H1 (cell line): ENCODE data around the gene MORF4L1. TPM values are rescaled to one million over a fixed set of nuclear protein-coding genes. Genes with fewer than 3 reads are reported as not detected.

Experiments used
- CTCF ChIA-PET: fragments of 300-600 bp; sonication (Branson Sonifier 250); formaldehyde crosslinking; loops from one replicate; lab custom pipeline; 2021; ENCODE audit not compliant: partially characterized antibody; lab: Charles Lee
- POLR2A ChIA-PET: fragments of 300-600 bp; sonication (Branson Sonifier 250); formaldehyde crosslinking; loops from one replicate; lab custom pipeline; 2021; ENCODE audit warnings: inconsistent platforms; ENCODE audit not compliant: partially characterized antibody; lab: Charles Lee
- DNase-seq, 2 experiments: peaks; one replicate each; pipeline versions ENCODE4 v3.0.0 to v3.0.0-alpha.2; 2010 to 2022; ENCODE audit warnings: low spot score in 2 of 2, low read depth in 1 of 2, mixed read lengths in 1 of 2
- FAIRE-seq: peaks from 2 replicates; lab custom pipeline; 2011; peaks lifted over from hg19 to GRCh38; lab: Jason Lieb, UNC
- H2AFZ ChIP-seq: 2 replicates; pipeline ENCODE4 v1.8.1; 2012; ENCODE audit warnings: low read length, inconsistent platforms
- H2AK5ac ChIP-seq: 2 replicates; pipeline ENCODE4 v1.6.1; 2013; ENCODE audit warnings: low read depth, low read length
- H2BK120ac ChIP-seq: replicated peaks from 2 replicates; pipeline ENCODE3; 2013; ENCODE audit warnings: low read depth, low read length, inconsistent platforms
- H2BK12ac ChIP-seq: 2 replicates; pipeline ENCODE4 v1.6.1; 2013; ENCODE audit warnings: low read depth, low read length
- H2BK15ac ChIP-seq: 2 replicates; pipeline ENCODE4 v1.6.1; 2013; ENCODE audit warnings: low read length
- H2BK20ac ChIP-seq: 2 replicates; pipeline ENCODE4 v1.6.1; 2013; ENCODE audit warnings: low read length
- H2BK5ac ChIP-seq: 2 replicates; pipeline ENCODE4 v1.6.1; 2013; ENCODE audit warnings: low read depth, low read length
- H3K14ac ChIP-seq: 2 replicates; pipeline ENCODE4 v1.6.1; 2013; ENCODE audit warnings: inconsistent platforms; ENCODE audit not compliant: insufficient read length
- H3K18ac ChIP-seq: 2 replicates; pipeline ENCODE4 v1.6.1; 2013; ENCODE audit warnings: low read length; ENCODE audit errors: extremely low read depth
- H3K23ac ChIP-seq: 2 replicates; pipeline ENCODE4 v1.6.1; 2013; ENCODE audit warnings: inconsistent platforms; ENCODE audit not compliant: insufficient read length
- H3K23me2 ChIP-seq: 2 replicates; pipeline ENCODE4 v1.6.1; 2013; ENCODE audit warnings: low read depth, low read length
- H3K27ac ChIP-seq: 2 replicates; pipeline ENCODE4 v1.6.1; 2011; ENCODE audit warnings: low read depth, low read length, inconsistent platforms
- H3K27me3 ChIP-seq, 4 experiments: replicated peaks in 1 of 4; 1 replicate in 1 of 4; 2 replicates in 3 of 4; pipeline versions ENCODE4 v1.6.1 to v1.8.1; 2011 to 2013; ENCODE audit warnings: low read length in 3 of 4, mild to moderate bottlenecking in 3 of 4, inconsistent platforms in 2 of 4, mixed read lengths in 2 of 4, moderate library complexity in 1 of 4; ENCODE audit not compliant: control insufficient read depth in 3 of 4, insufficient read depth in 3 of 4; ENCODE audit errors: extremely low read depth in 1 of 4
- H3K36me3 ChIP-seq, 4 experiments: 2 replicates each; pipeline versions ENCODE4 v1.6.1 to v1.8.1; 2011 to 2013; ENCODE audit warnings: mild to moderate bottlenecking in 4 of 4, low read length in 3 of 4, moderate library complexity in 2 of 4, control low read depth in 1 of 4, inconsistent platforms in 1 of 4; ENCODE audit not compliant: insufficient read depth in 4 of 4, control insufficient read depth in 2 of 4
- H3K4ac ChIP-seq: replicated peaks from 2 replicates; pipeline ENCODE3; 2013; ENCODE audit warnings: low read length, low read depth, mixed read lengths, inconsistent platforms; ENCODE audit not compliant: insufficient read length
- H3K4me1 ChIP-seq, 4 experiments: replicated peaks in 1 of 4; 1 replicate in 1 of 4; 2 replicates in 3 of 4; pipeline versions ENCODE4 v1.6.1 to v1.8.1; 2011 to 2013; ENCODE audit warnings: low read length in 3 of 4, inconsistent platforms in 2 of 4, mixed read lengths in 1 of 4; ENCODE audit not compliant: insufficient read depth in 4 of 4, control insufficient read depth in 3 of 4
- H3K4me2 ChIP-seq, 2 experiments: 2 replicates each; pipeline versions ENCODE4 v1.6.1 to v1.8.1; 2011 to 2013; ENCODE audit warnings: low read depth in 2 of 2, low read length in 2 of 2, control low read depth in 1 of 2, inconsistent platforms in 1 of 2, mild to moderate bottlenecking in 1 of 2; ENCODE audit not compliant: insufficient read depth in 1 of 2
- H3K4me3 ChIP-seq, 4 experiments: fragments of 200-600, 300-600 bp in 1 of 4; sonication (generic), shearing (Covaris generic), sonication (Bioruptor Twin) in 1 of 4; 2 replicates each; pipeline versions ENCODE4 v1.5.1 to v1.8.1; 2011 to 2016; ENCODE audit warnings: low read length in 4 of 4, low read depth in 3 of 4, control low read depth in 2 of 4, inconsistent platforms in 2 of 4, mild to moderate bottlenecking in 2 of 4, mixed read lengths in 1 of 4, moderate library complexity in 1 of 4; ENCODE audit not compliant: insufficient read depth in 2 of 4; ENCODE audit errors: extremely low read depth in 1 of 4
- H3K56ac ChIP-seq: replicated peaks from 2 replicates; pipeline ENCODE3; 2013; ENCODE audit warnings: low read depth, mild to moderate bottlenecking, mixed read lengths, low read length, inconsistent platforms; ENCODE audit not compliant: insufficient read length
- H3K79me1 ChIP-seq: 2 replicates; pipeline ENCODE4 v1.6.1; 2013; ENCODE audit warnings: low read depth, low read length, control low read depth
- H3K79me2 ChIP-seq, 2 experiments: 2 replicates each; pipeline versions ENCODE4 v1.6.1 to v1.8.1; 2012 to 2013; ENCODE audit warnings: low read length in 2 of 2, mild to moderate bottlenecking in 2 of 2, inconsistent platforms in 1 of 2; ENCODE audit not compliant: insufficient read depth in 2 of 2, control insufficient read depth in 1 of 2
- H3K9ac ChIP-seq, 4 experiments: replicated peaks in 1 of 4; 1 replicate in 1 of 4; 2 replicates in 3 of 4; pipeline versions ENCODE4 v1.6.1 to v1.8.1; 2011 to 2013; ENCODE audit warnings: low read depth in 3 of 4, low read length in 3 of 4, control low read depth in 2 of 4, mild to moderate bottlenecking in 2 of 4, moderate library complexity in 2 of 4, inconsistent platforms in 1 of 4; ENCODE audit errors: extremely low read depth in 1 of 4
- H3K9me3 ChIP-seq, 2 experiments: 2 replicates each; pipeline versions ENCODE4 v1.6.1 to v1.8.1; 2012 to 2013; ENCODE audit warnings: mild to moderate bottlenecking in 2 of 2, moderate library complexity in 2 of 2, control low read depth in 1 of 2, inconsistent platforms in 1 of 2, low read depth in 1 of 2, low read length in 1 of 2, mixed read lengths in 1 of 2; ENCODE audit not compliant: insufficient read depth in 2 of 2
- H4K20me1 ChIP-seq, 2 experiments: replicated peaks in 1 of 2; 2 replicates each; pipeline versions ENCODE3 to v1.8.1; 2011 to 2013; ENCODE audit warnings: inconsistent platforms in 2 of 2, low read length in 2 of 2, mild to moderate bottlenecking in 1 of 2; ENCODE audit not compliant: insufficient read depth in 2 of 2, control insufficient read depth in 1 of 2
- H4K5ac ChIP-seq: 2 replicates; pipeline ENCODE4 v1.6.1; 2013; ENCODE audit warnings: low read length, low read depth, mixed read lengths, inconsistent platforms; ENCODE audit not compliant: insufficient read length
- H4K8ac ChIP-seq: 2 replicates; pipeline ENCODE4 v1.8.0; 2013; ENCODE audit warnings: mild to moderate bottlenecking, moderate library complexity, low read length, inconsistent platforms; ENCODE audit not compliant: insufficient read depth; ENCODE audit errors: extremely low read depth
- H4K91ac ChIP-seq: replicated peaks from 2 replicates; pipeline ENCODE3; 2013; ENCODE audit warnings: low read length, mixed read lengths, inconsistent platforms; ENCODE audit not compliant: insufficient read length
- BACH1 ChIP-seq: IDR thresholded peaks from 2 replicates; pipeline ENCODE4 v1.6.1; 2012; ENCODE audit warnings: low read length, improper control_type of control experiment
- CEBPB ChIP-seq: IDR thresholded peaks from 2 replicates; pipeline ENCODE4 v1.6.1; 2012; ENCODE audit warnings: low read depth, low read length
- EGR1 ChIP-seq: IDR thresholded peaks from 2 replicates; pipeline ENCODE4 v1.6.1; 2011; ENCODE audit warnings: low read depth, low read length, borderline replicate concordance
- EP300 ChIP-seq, 2 experiments: IDR thresholded peaks; 1 replicate in 1 of 2; 2 replicates in 1 of 2; pipeline ENCODE4 v1.6.1; 2011 to 2012; ENCODE audit warnings: low read depth in 2 of 2, low read length in 2 of 2, mild to moderate bottlenecking in 2 of 2, borderline replicate concordance in 1 of 2, inconsistent platforms in 1 of 2, moderate library complexity in 1 of 2
- EZH2 ChIP-seq: fragments of 200-600 bp; sonication (generic); IDR thresholded peaks from 2 replicates; pipeline ENCODE4 v1.7.1; 2012; ENCODE audit warnings: low read depth, mild to moderate bottlenecking, moderate library complexity, low read length, inconsistent platforms; ENCODE audit not compliant: severe bottlenecking
- GABPA ChIP-seq: IDR thresholded peaks from 2 replicates; pipeline ENCODE4 v1.6.1; 2011; ENCODE audit warnings: mild to moderate bottlenecking, low read length, moderate library complexity, borderline replicate concordance; ENCODE audit not compliant: insufficient read depth
- KDM5A ChIP-seq: fragments of 200-600 bp; IDR thresholded peaks from 2 replicates; pipeline ENCODE4 v1.7.1; 2012; ENCODE audit warnings: mild to moderate bottlenecking, low read length, inconsistent platforms, mixed read lengths
- MAFK ChIP-seq: IDR thresholded peaks from 2 replicates; pipeline ENCODE4 v1.6.1; 2012; ENCODE audit warnings: low read depth, mild to moderate bottlenecking, improper control_type of control experiment, low read length
- NRF1 ChIP-seq: IDR thresholded peaks from 2 replicates; pipeline ENCODE4 v1.6.1; 2011; ENCODE audit warnings: mild to moderate bottlenecking, low read depth, low read length, improper control_type of control experiment
- POLR2A ChIP-seq, 2 experiments: IDR thresholded peaks; 1 replicate in 1 of 2; 2 replicates in 1 of 2; pipeline ENCODE4 v1.6.1; 2011; ENCODE audit warnings: low read depth in 2 of 2, low read length in 2 of 2, mild to moderate bottlenecking in 2 of 2; ENCODE audit errors: control extremely low read depth in 1 of 2
- POLR2AphosphoS5 ChIP-seq: IDR thresholded peaks from 2 replicates; pipeline ENCODE4 v1.6.1; 2011; ENCODE audit warnings: low read depth, low read length
- POU5F1 ChIP-seq: IDR thresholded peaks from 2 replicates; pipeline ENCODE4 v1.6.1; 2011; ENCODE audit warnings: low read depth, mild to moderate bottlenecking, low read length, moderate library complexity
- RBBP5 ChIP-seq: IDR thresholded peaks from 2 replicates; pipeline ENCODE4 v1.7.1; 2012; ENCODE audit warnings: low read depth, mild to moderate bottlenecking, inconsistent platforms, low read length, moderate library complexity, borderline replicate concordance
- RFX5 ChIP-seq: IDR thresholded peaks from 2 replicates; pipeline ENCODE4 v1.6.1; 2011; ENCODE audit warnings: low read depth, low read length, improper control_type of control experiment, borderline replicate concordance
- RNF2 ChIP-seq: fragments of 200-900, 300-1000 bp; sonication (generic); IDR thresholded peaks from 2 replicates; pipeline ENCODE4 v1.7.1; 2016; ENCODE audit warnings: borderline replicate concordance, low read depth, mild to moderate bottlenecking, antibody characterized with exemption, low read length; ENCODE audit not compliant: poor library complexity, severe bottlenecking; ENCODE audit errors: missing control alignments
- WGBS, 2 experiments: shearing (Covaris generic) in 1 of 2; methylation state at CpG; one replicate each; pipeline versions ENCODE4 v1.1.6 to v1.1.7; 2013 to 2015; ENCODE audit warnings: low lambda C conversion rate in 2 of 2, mixed read lengths in 2 of 2, inconsistent platforms in 1 of 2, low coverage in 1 of 2, missing lambda C conversion rate in 1 of 2; ENCODE audit not compliant: insufficient replicate concordance in 2 of 2, insufficient coverage in 1 of 2, insufficient read length in 1 of 2; ENCODE audit errors: extremely low coverage in 1 of 2, missing lambda C conversion rate in 1 of 2; 5-methylcytosine and 5-hydroxymethylcytosine counted together
- polyA plus RNA-seq, 7 experiments: library from polyadenylated mRNA; depleted of rRNA in 3 of 7; stranded (reverse) in 5 of 7; unstranded in 2 of 7; fragments of >200 nt in 5 of 7; fragments of 200-250 nt in 2 of 7; gene quantifications; 1 replicate in 5 of 7; 2 replicates in 1 of 7; 4 replicates in 1 of 7; pipeline versions ENCODE4 v1.2.1 to v1.2.3, GENCODE V29; 2011 to 2013; ENCODE audit warnings: missing spikeins in 2 of 7, mixed read lengths in 2 of 7
- total RNA-seq: library from RNA; stranded (reverse); fragmentation: NEBNext Ultra II Directional; extraction: Animal tissue kit (Norgen Biotek cat#: 25700); gene quantifications from 2 replicates; pipeline ENCODE4 v1.2.1, GENCODE V29; 2021

Gene MORF4L1
- total and polyA plus RNA-seq, 2 of the 8 experiments (the other 6 are each of a cell fraction or from before 2014, with no cell fraction given) = 260 to 533 TPM

GRCh38 chr15:78841891-78842290 lies 30.8 kb upstream of the MORF4L1 start:
- no peak for FAIRE-seq
- H3K27ac ChIP-seq = no peak overlapping the region
- H2BK5ac ChIP-seq = no peak overlapping the region
- no peaks in the 10 kb centered on the region for H3K27me3 ChIP-seq
- no peak overlapping the region for H3K9ac ChIP-seq
- no peak overlapping the region for H2BK12ac ChIP-seq
- no peak overlapping the region for H3K14ac ChIP-seq
- no peaks in the 10 kb centered on the region for H4K20me1 ChIP-seq
- H3K79me1 ChIP-seq = no peaks in the 10 kb centered on the region
- no peak overlapping the region for H3K23ac ChIP-seq
- no peaks in the 10 kb centered on the region for H3K9me3 ChIP-seq
- ChIA-PET CTCF (interaction anchor here (0.7 kb wide), 1 partner anchor 9 kb away, joined by 3 read pairs; no protein-coding TSS in a partner anchor), POLR2A (no interaction called here)
- no peak overlapping the region for H2BK20ac ChIP-seq
- H3K4me1 ChIP-seq = peaks cover 0 to 3% (median 0%) of the 10 kb centered on the region in 4 experiments; a peak in 1 of 7 replicates
- no peak for DNase-seq
- no peaks in the 10 kb centered on the region for H3K79me2 ChIP-seq
- no peak overlapping the region for H4K5ac ChIP-seq
- 72% methylated on average over 6 of the region's 6 CpGs; no CpG with 5 or more reads in 1 of the 2 experiments for WGBS, 2 experiments
- H3K23me2 ChIP-seq = no peaks in the 10 kb centered on the region
- H3K36me3 ChIP-seq = no peaks in the 10 kb centered on the region
- H3K18ac ChIP-seq = no peak overlapping the region
- H3K56ac ChIP-seq = no peak overlapping the region
- no peak overlapping the region for H2AFZ ChIP-seq
- H3K4me2 ChIP-seq = no peak overlapping the region
- no peak overlapping the region for H3K4me3 ChIP-seq
- H4K8ac ChIP-seq = no peak overlapping the region
- H4K91ac ChIP-seq = no peak overlapping the region
- H2AK5ac ChIP-seq = no peak overlapping the region
- H2BK15ac ChIP-seq = no peak overlapping the region
- no peak overlapping the region for H2BK120ac ChIP-seq
- H3K4ac ChIP-seq = no peak overlapping the region
- TF ChIP-seq NRF1 (no peak), MAFK (no peak), POLR2AphosphoS5 (no peak), CEBPB (no peak), GABPA (no peak), RNF2 (no peak), EP300 (IDR thresholded peaks at IDR 0.05; ENCODE audit: borderline replicate concordance in 1 of 2, low read depth in 2 of 2, low read length in 2 of 2) (no peak), BACH1 (no peak), KDM5A (no peak), EGR1 (no peak), POU5F1 (no peak), RFX5 (no peak), EZH2 (no peak), RBBP5 (no peak), POLR2A (IDR thresholded peaks at IDR 0.05; ENCODE audit: control extremely low read depth in 1 of 2, low read depth in 2 of 2, low read length in 2 of 2) (no peak)
